Neural cell (in vitro differentiated cells): ENCODE results near the gene SCRN2.

Experiments used
- EP300 ChIP-seq: fragments of 450-650 bp; conservative IDR thresholded peaks from 2 replicates; pipeline ENCODE4 v1.6.1; 2014; ENCODE audit warnings: antibody characterized with exemption, mild to moderate bottlenecking, moderate library complexity; ENCODE audit not compliant: poor library complexity, severe bottlenecking
- EZH2 ChIP-seq: fragments of 200-600, 300-800 bp; shearing (Covaris generic), sonication (generic); IDR thresholded peaks from 2 replicates; pipeline ENCODE4 v1.6.1; 2014; ENCODE audit warnings: antibody characterized with exemption, low read length, borderline replicate concordance, mild to moderate bottlenecking; ENCODE audit not compliant: insufficient read depth, poor library complexity, severe bottlenecking
- POLR2AphosphoS5 ChIP-seq: IDR thresholded peaks from 2 replicates; pipeline ENCODE4 v1.6.1; 2012
- RAD21 ChIP-seq: fragments of 450-650 bp; conservative IDR thresholded peaks from 2 replicates; pipeline ENCODE4 v1.6.1; 2014; ENCODE audit warnings: antibody characterized with exemption, mild to moderate bottlenecking, moderate library complexity
- SMC3 ChIP-seq: fragments of 450-650 bp; conservative IDR thresholded peaks from 2 replicates; pipeline ENCODE4 v1.6.1; 2014; ENCODE audit warnings: antibody characterized with exemption, mild to moderate bottlenecking, moderate library complexity; ENCODE audit not compliant: poor library complexity
- TAF1 ChIP-seq: IDR thresholded peaks from 2 replicates; pipeline ENCODE4 v1.6.1; 2012; ENCODE audit warnings: low read depth
- TF ChIP-seq, protein P1 (sequence below): fragments of 450-650 bp; IDR thresholded peaks from 2 replicates; pipeline ENCODE4 v1.5.1; 2014; ENCODE audit warnings: antibody characterized with exemption, mild to moderate bottlenecking, moderate library complexity; ENCODE audit not compliant: poor library complexity, severe bottlenecking
- TF ChIP-seq, protein P2 (sequence below): IDR thresholded peaks from 2 replicates; pipeline ENCODE4 v1.6.1; 2012; ENCODE audit warnings: borderline replicate concordance

DNA sequence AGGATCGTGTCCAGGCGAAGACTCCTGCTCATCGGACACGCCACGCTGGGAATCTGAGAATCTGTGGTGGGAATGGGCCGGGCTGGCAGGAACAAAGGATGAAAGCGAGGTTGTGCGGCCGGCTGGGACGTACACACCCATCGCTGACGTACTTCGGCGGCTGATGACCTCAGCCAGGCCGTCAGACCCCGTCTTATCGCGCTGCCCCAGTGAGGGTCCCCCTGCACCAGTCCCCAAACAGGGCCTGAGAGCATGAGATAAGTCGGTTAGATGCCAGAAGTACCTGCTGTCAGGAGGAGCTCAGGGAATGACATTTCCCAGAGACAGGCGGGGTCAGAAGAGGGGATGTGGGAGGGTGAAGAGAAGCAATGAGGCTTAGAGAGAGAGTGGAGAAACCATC lies 25.9 kb upstream of the SCRN2 start:
- TF ChIP-seq, protein P1, sequence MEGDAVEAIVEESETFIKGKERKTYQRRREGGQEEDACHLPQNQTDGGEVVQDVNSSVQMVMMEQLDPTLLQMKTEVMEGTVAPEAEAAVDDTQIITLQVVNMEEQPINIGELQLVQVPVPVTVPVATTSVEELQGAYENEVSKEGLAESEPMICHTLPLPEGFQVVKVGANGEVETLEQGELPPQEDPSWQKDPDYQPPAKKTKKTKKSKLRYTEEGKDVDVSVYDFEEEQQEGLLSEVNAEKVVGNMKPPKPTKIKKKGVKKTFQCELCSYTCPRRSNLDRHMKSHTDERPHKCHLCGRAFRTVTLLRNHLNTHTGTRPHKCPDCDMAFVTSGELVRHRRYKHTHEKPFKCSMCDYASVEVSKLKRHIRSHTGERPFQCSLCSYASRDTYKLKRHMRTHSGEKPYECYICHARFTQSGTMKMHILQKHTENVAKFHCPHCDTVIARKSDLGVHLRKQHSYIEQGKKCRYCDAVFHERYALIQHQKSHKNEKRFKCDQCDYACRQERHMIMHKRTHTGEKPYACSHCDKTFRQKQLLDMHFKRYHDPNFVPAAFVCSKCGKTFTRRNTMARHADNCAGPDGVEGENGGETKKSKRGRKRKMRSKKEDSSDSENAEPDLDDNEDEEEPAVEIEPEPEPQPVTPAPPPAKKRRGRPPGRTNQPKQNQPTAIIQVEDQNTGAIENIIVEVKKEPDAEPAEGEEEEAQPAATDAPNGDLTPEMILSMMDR, result no peak
- no peak for TF ChIP-seq EZH2
- no peak for TF ChIP-seq RAD21
- TF ChIP-seq, protein P2, sequence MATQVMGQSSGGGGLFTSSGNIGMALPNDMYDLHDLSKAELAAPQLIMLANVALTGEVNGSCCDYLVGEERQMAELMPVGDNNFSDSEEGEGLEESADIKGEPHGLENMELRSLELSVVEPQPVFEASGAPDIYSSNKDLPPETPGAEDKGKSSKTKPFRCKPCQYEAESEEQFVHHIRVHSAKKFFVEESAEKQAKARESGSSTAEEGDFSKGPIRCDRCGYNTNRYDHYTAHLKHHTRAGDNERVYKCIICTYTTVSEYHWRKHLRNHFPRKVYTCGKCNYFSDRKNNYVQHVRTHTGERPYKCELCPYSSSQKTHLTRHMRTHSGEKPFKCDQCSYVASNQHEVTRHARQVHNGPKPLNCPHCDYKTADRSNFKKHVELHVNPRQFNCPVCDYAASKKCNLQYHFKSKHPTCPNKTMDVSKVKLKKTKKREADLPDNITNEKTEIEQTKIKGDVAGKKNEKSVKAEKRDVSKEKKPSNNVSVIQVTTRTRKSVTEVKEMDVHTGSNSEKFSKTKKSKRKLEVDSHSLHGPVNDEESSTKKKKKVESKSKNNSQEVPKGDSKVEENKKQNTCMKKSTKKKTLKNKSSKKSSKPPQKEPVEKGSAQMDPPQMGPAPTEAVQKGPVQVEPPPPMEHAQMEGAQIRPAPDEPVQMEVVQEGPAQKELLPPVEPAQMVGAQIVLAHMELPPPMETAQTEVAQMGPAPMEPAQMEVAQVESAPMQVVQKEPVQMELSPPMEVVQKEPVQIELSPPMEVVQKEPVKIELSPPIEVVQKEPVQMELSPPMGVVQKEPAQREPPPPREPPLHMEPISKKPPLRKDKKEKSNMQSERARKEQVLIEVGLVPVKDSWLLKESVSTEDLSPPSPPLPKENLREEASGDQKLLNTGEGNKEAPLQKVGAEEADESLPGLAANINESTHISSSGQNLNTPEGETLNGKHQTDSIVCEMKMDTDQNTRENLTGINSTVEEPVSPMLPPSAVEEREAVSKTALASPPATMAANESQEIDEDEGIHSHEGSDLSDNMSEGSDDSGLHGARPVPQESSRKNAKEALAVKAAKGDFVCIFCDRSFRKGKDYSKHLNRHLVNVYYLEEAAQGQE, result no peak
- no peak for TF ChIP-seq TAF1
- no peak for TF ChIP-seq EP300
- no peak for TF ChIP-seq POLR2AphosphoS5
- TF ChIP-seq SMC3, result no peak
